Fibroblast of lung (primary cell): ENCODE measurements around the gene C5orf15. TPM values are rescaled to one million over a fixed set of nuclear protein-coding genes. Genes with fewer than 3 reads are reported as not detected.

Experiments used
- DNase-seq, 2 donors: peaks; one replicate each; pipeline versions ENCODE4 v3.0.0 to v3.0.0-alpha.2; 2010; ENCODE audit warnings: low read depth in 2 of 2
- H2AFZ ChIP-seq: 2 replicates; pipeline ENCODE4 v1.5.1; 2012; ENCODE audit warnings: low read length, control low read depth, inconsistent platforms
- H3K27ac ChIP-seq: 2 replicates; pipeline ENCODE4 v1.5.1; 2011; ENCODE audit warnings: low read length, control low read depth; ENCODE audit not compliant: insufficient read depth
- H3K27me3 ChIP-seq: 2 replicates; pipeline ENCODE4 v1.5.1; 2011; ENCODE audit warnings: mild to moderate bottlenecking, low read length; ENCODE audit not compliant: control insufficient read depth, insufficient read depth
- H3K36me3 ChIP-seq: 2 replicates; pipeline ENCODE4 v1.5.1; 2011; ENCODE audit warnings: low read length; ENCODE audit not compliant: control insufficient read depth, insufficient read depth
- H3K4me1 ChIP-seq: 2 replicates; pipeline ENCODE4 v1.5.1; 2011; ENCODE audit warnings: low read length; ENCODE audit not compliant: control insufficient read depth, insufficient read depth; ENCODE audit errors: extremely low read depth
- H3K4me2 ChIP-seq: 2 replicates; pipeline ENCODE4 v1.5.1; 2011; ENCODE audit warnings: low read length, control low read depth; ENCODE audit not compliant: insufficient read depth; ENCODE audit errors: extremely low read depth
- H3K4me3 ChIP-seq, 4 experiments: fragments of 200-600 bp in 1 of 4; sonication (generic) in 1 of 4; replicated peaks in 1 of 4; 2 replicates each; pipeline ENCODE4 v1.5.1; 2011 to 2016; ENCODE audit warnings: low read length in 4 of 4, low read depth in 3 of 4, mild to moderate bottlenecking in 3 of 4, control low read depth in 2 of 4, inconsistent platforms in 1 of 4, mixed read lengths in 1 of 4; ENCODE audit not compliant: insufficient read depth in 1 of 4; ENCODE audit errors: control extremely low read depth in 1 of 4
- H3K79me2 ChIP-seq: 2 replicates; pipeline ENCODE4 v1.5.1; 2012; ENCODE audit warnings: mild to moderate bottlenecking, low read length, inconsistent platforms; ENCODE audit not compliant: control insufficient read depth, insufficient read depth
- H3K9ac ChIP-seq: 2 replicates; pipeline ENCODE4 v1.5.1; 2011; ENCODE audit warnings: mild to moderate bottlenecking, low read length, control low read depth; ENCODE audit not compliant: insufficient read depth
- H3K9me3 ChIP-seq: 2 replicates; pipeline ENCODE4 v1.5.1; 2012; ENCODE audit warnings: low read depth, low read length; ENCODE audit not compliant: control insufficient read depth, insufficient read depth
- H4K20me1 ChIP-seq: 2 replicates; pipeline ENCODE4 v1.5.1; 2011; ENCODE audit warnings: low read length; ENCODE audit not compliant: control insufficient read depth, insufficient read depth; ENCODE audit errors: extremely low read depth
- CTCF ChIP-seq, 2 donors: IDR thresholded peaks in 1 of 2; conservative IDR thresholded peaks in 1 of 2; 1 replicate in 1 of 2; 2 replicates in 1 of 2; pipeline ENCODE4 v1.5.1; 2011 to 2012; ENCODE audit warnings: low read length in 2 of 2, control low read depth in 1 of 2, inconsistent platforms in 1 of 2, low read depth in 1 of 2, mild to moderate bottlenecking in 1 of 2
- EZH2 ChIP-seq: IDR thresholded peaks from 2 replicates; pipeline ENCODE4 v1.5.1; 2012; ENCODE audit warnings: low read length, control low read depth, mild to moderate bottlenecking; ENCODE audit errors: missing control alignments
- polyA plus RNA-seq, 2 donors: library from polyadenylated mRNA; depleted of rRNA in 1 of 2; stranded (reverse) in 1 of 2; unstranded in 1 of 2; fragments of >200 nt; gene quantifications; 2 replicates each; pipeline ENCODE4 v1.2.1, GENCODE V29; 2011 to 2012; ENCODE audit warnings: missing spikeins in 1 of 2
- total RNA-seq: library from RNA; depleted of rRNA; stranded (reverse); fragments of >200 nt; gene quantifications from 2 replicates; pipeline ENCODE4 v1.2.1, GENCODE V29; 2014

C5orf15 gene
- total and polyA plus RNA-seq, 2 donors (not counting 1 experiment from before 2014, with no cell fraction given), result 43.1 to 111 TPM

DNA sequence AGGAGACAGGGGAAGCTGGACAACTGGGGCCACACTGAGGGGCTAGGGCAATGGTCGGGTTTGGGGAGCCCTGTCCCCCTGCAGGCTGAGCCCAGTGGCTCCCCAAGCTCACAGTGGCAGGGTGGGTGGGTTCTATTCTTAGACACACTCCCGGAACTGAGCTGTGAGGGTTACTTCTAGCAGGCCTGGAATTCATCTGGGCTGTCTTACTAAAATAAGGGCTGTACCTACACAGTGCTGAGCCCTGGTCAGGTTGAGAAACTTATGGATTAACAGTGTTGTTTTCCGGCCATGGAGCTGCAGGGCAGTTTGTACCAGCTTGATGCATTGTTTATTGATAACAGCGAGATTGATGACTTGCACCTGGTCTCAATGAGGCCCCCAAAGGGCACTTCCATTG, 58.8 kb downstream of the C5orf15 start:
- H4K20me1 ChIP-seq, result no peaks in the 10 kb centered on the region
- no peak overlapping the region for H3K4me2 ChIP-seq
- H3K4me3 ChIP-seq, result no peak overlapping the region
- H3K9ac ChIP-seq, result no peak overlapping the region
- no peaks in the 10 kb centered on the region for H3K79me2 ChIP-seq
- peaks cover 6% of the 10 kb centered on the region for H3K27me3 ChIP-seq
- DNase-seq, result no peak
- no peaks in the 10 kb centered on the region for H3K4me1 ChIP-seq
- no peak overlapping the region for H2AFZ ChIP-seq
- no peaks in the 10 kb centered on the region for H3K9me3 ChIP-seq
- H3K27ac ChIP-seq, result no peak overlapping the region
- no peak for TF ChIP-seq EZH2
- TF ChIP-seq CTCF (conservative IDR thresholded peaks at IDR 0.05 in 1 of 2, IDR thresholded peaks at IDR 0.05 in 1 of 2; ENCODE audit: low read depth in 1 of 2, low read length in 2 of 2), result no peak
- H3K36me3 ChIP-seq, result no peaks in the 10 kb centered on the region

GRCh38 chr5:133907075-133907474, 61.4 kb downstream of the C5orf15 start:
- no peak for DNase-seq

DNA sequence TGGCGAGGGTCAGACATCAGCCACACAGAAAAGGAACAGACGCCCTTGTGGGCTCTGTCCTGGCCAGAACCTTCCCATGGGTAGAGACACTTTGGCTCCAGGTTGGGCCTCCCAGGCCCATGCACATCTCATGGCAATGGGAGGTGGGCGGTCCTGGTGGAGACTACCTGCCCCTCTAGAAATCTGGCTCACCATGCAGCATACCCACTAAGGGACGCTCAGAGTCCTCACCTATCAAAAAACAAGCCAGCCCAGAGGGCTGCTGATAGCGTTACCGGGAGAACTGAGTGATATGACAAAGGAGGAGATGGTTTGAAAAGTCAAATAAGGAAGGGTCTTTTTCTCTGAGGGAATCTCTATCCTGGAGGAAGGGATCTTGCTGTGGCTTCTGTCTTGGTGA, 62.1 kb downstream of the C5orf15 start:
- H3K27me3 ChIP-seq, result peaks cover 6% of the 10 kb centered on the region
- no peak overlapping the region for H3K27ac ChIP-seq
- H3K4me2 ChIP-seq, result no peak overlapping the region
- H2AFZ ChIP-seq, result no peak overlapping the region
- H3K9me3 ChIP-seq, result no peaks in the 10 kb centered on the region
- no peak overlapping the region for H3K4me3 ChIP-seq
- DNase-seq, result no peak
- H4K20me1 ChIP-seq, result no peaks in the 10 kb centered on the region
- no peaks in the 10 kb centered on the region for H3K79me2 ChIP-seq
- TF ChIP-seq CTCF (conservative IDR thresholded peaks at IDR 0.05 in 1 of 2, IDR thresholded peaks at IDR 0.05 in 1 of 2; ENCODE audit: low read depth in 1 of 2, low read length in 2 of 2), result no peak
- TF ChIP-seq EZH2, result no peak
- no peaks in the 10 kb centered on the region for H3K36me3 ChIP-seq
- H3K9ac ChIP-seq, result no peak overlapping the region
- H3K4me1 ChIP-seq, result no peaks in the 10 kb centered on the region

More at GRCh38 chr5:133907075-133907474, 61.4 kb downstream of the C5orf15 start:
- no peak overlapping the region for H2AFZ ChIP-seq
- no peak overlapping the region for H3K4me3 ChIP-seq
- no peaks in the 10 kb centered on the region for H3K79me2 ChIP-seq
- no peaks in the 10 kb centered on the region for H3K9me3 ChIP-seq
- no peak overlapping the region for H3K9ac ChIP-seq
- no peak overlapping the region for H3K27ac ChIP-seq
- no peaks in the 10 kb centered on the region for H3K4me1 ChIP-seq
- TF ChIP-seq EZH2 (no peak), CTCF (conservative IDR thresholded peaks at IDR 0.05 in 1 of 2, IDR thresholded peaks at IDR 0.05 in 1 of 2; ENCODE audit: low read depth in 1 of 2, low read length in 2 of 2) (no peak)
- H3K4me2 ChIP-seq, result no peak overlapping the region
- H3K36me3 ChIP-seq, result no peaks in the 10 kb centered on the region
- no peaks in the 10 kb centered on the region for H4K20me1 ChIP-seq
- peaks cover 6% of the 10 kb centered on the region for H3K27me3 ChIP-seq

Other genes starting within 250 kb of the C5orf15 start
- gene VDAC1, start 36.4 kb upstream of the C5orf15 start, total RNA-seq, result 239 and 281 TPM in 2 replicates
- gene VDAC1, start 36.4 kb upstream of the C5orf15 start, polyA plus RNA-seq, result 202 and 244 TPM in 2 replicates
- gene TCF7, start 146.1 kb upstream of the C5orf15 start, total RNA-seq, result 1.0 and 3.1 TPM in 2 replicates
- 3.3 and 17.3 TPM in 2 replicates for gene TCF7, start 146.1 kb upstream of the C5orf15 start, polyA plus RNA-seq
- gene SKP1, start 208.3 kb upstream of the C5orf15 start, total RNA-seq, result 182 and 259 TPM in 2 replicates
- 875 and 985 TPM in 2 replicates for gene SKP1, start 208.3 kb upstream of the C5orf15 start, polyA plus RNA-seq